HG02678 (cell line): ENCODE measurements around the gene DMP1.
A peak's percentile ranks its signal among the peaks of the same experiment; 100 is the strongest.

Experiments
- ATAC-seq: cut with Tn5 transposase; IDR thresholded peaks from one replicate; pipeline ENCODE4 v1.9.1; 2021; ENCODE audit warnings: mild to moderate bottlenecking, moderate library complexity; ENCODE audit not compliant: unreplicated experiment

Gene DMP1

DNA sequence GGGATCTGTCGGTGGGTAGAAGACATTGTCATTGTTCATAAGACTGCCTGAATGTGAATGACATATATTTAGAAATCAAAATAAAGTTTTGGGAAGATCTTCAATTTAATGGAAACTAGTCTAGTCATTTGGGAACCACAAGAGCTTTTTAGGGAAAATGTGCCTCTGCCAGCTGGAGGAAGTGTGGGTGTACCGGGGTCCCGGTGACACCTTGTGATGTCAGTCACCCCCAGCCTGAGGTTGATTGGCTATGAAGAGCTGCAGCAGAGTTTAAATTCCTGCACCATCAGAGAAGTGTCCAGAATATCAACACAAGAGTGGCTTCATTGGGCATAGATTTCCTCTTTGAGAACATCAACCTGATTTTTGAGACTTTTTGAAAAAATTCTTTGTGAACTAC, at the start of gene DMP1:
Gene DMP1 (plus strand): TSS at position 301 of the 400 bp plus-strand sequence. CDS start 6,213 bp downstream, outside the sequence.
- no peak for ATAC-seq

GRCh38 chr4:87601361-87601760, 48.7 kb upstream of the DMP1 start:
- ATAC-seq: no peak

GRCh38 chr4:87608229-87608628, 41.9 kb upstream of the DMP1 start, which contains the start of gene DSPP:
DSPP (plus strand) TSS chr4:87608529; CDS start chr4:87610909, 2,380 bp downstream.
- no peak for ATAC-seq

- ATAC-seq: no peak
Measured at GRCh38 chr4:87614292-87614890, 35.7 kb upstream of the DMP1 start.

DNA sequence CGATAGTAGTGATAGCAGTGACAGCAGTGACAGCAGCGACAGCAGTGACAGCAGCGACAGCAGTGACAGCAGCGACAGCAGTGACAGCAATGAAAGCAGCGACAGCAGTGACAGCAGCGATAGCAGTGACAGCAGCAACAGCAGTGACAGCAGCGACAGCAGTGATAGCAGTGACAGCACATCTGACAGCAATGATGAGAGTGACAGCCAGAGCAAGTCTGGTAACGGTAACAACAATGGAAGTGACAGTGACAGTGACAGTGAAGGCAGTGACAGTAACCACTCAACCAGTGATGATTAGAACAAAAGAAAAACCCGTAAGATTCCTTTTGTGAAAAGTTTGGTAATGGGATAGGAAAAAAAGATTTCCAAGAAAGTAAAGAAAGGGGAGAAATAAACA, 33.8 kb upstream of the DMP1 start:
- ATAC-seq: no peak

DNA sequence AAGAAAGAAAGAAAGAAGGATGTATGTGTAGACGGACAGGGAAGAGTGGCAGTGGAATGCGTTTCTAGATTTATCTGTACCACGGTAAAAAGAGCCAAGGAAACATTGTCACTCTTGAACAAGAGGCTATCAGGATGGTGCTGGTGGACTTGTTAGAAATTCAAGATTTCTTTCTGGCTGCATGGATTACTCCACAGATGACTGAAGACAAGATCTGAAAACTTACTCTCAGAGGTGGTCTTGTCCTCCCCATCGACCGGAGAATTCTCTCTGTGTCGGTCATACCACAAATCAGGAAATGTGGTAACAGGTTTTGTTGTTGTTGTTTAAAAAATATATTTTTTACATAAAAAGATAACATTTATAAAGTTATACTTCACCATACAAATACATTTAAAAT, 30.0 kb upstream of the DMP1 start:
- no peak for ATAC-seq

GRCh38 chr4:87620491-87620890, 29.6 kb upstream of the DMP1 start:
- no peak for ATAC-seq

- no peak for ATAC-seq
Measured at GRCh38 chr4:87622303-87622702, 27.8 kb upstream of the DMP1 start.

DNA sequence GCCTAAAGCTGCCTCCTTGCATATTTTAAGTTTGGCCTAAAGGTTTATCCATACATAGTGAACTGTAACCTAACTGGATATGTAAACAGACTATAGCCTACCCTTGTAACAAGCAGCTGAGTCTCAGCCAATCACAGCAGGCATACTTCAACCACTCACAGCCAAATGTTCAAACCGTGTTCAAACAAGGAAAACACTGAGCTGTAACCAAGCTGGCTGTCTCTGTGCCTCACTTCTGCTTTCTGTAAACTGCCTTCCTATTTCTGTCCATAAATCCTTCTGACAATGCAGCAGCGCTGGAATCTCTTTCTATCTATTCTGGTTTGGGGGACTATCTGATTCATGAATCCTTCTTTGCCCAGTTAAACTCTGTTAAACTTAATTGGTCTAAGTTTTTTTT, 25.4 kb upstream of the DMP1 start:
- ATAC-seq: no peak

DNA sequence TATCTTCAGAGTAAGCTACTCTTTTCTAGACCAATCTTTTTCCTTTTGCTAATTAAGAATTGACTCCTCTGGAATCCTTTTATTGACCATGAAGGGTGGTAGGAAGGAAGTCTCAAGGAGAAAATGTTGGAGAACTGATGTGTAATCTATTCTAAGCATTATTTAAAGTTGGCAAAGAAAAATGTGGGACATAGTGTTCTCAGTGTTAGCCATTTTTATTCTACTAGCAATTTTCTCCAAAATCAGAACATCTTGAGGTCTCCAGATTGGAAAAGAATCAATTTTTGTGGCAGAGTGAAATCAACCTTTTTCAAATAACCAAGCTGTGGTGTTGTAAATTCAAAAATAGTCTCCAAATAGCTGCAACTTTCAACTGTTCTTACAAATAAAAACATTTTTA, 18.4 kb upstream of the DMP1 start:
- no peak for ATAC-seq

DNA sequence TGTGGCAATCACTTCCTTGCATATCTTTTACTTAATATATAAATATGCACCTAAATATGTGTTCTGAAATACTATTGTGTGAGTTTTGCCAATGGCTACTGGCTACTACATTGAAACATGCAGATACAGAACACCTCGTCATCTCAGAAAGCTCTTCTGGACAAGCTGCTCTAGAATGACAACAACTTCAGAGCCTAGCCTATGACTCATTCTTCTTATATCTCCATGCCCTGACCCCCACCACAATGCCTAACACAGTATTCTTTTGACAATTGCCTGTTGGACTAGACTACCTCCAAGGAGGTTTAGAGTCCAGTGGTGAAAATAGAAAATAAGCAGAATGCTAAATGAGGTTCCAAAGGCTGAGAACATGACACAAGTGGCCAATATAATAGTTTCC, 17.6 kb upstream of the DMP1 start:
- ATAC-seq: no peak

- no peak for ATAC-seq
Measured at GRCh38 chr4:87633243-87633642, 16.8 kb upstream of the DMP1 start.

- ATAC-seq: no peak
Measured at GRCh38 chr4:87644286-87644685, 5.8 kb upstream of the DMP1 start.

GRCh38 chr4:87650938-87651337, 858 bp downstream of the DMP1 start:
- ATAC-seq: no peak

- no peak for ATAC-seq
Measured at GRCh38 chr4:87651941-87652340, 1.9 kb downstream of the DMP1 start.

- no peak for ATAC-seq
Measured at GRCh38 chr4:87654487-87655044, 4.5 kb downstream of the DMP1 start.

- no peak for ATAC-seq
Measured at GRCh38 chr4:87657525-87657924, 7.4 kb downstream of the DMP1 start.

GRCh38 chr4:87659247-87659931, 9.3 kb downstream of the DMP1 start:
- no peak for ATAC-seq

DNA sequence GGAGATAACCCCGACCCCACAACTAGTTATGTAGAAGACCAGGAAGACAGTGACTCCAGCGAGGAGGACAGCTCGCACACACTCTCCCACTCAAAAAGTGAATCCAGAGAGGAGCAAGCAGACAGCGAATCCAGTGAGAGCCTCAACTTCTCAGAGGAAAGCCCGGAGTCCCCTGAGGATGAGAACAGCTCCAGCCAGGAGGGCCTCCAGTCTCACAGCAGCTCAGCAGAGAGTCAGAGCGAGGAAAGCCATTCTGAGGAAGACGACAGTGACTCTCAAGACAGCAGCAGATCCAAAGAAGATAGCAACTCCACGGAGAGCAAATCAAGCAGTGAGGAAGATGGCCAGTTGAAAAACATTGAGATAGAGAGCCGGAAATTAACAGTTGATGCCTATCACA, 12.8 kb downstream of the DMP1 start:
- ATAC-seq: no peak

- ATAC-seq: no peak
Measured at GRCh38 chr4:87669373-87669772, 19.3 kb downstream of the DMP1 start.

GRCh38 chr4:87677731-87678130, 27.7 kb downstream of the DMP1 start:
- peak; percentile 64 for ATAC-seq

GRCh38 chr4:87679449-87680169, 29.5 kb downstream of the DMP1 start:
- ATAC-seq: no peak
